Ovary (tissue), 3 donors: ENCODE results near the gene SNCAIP.

Source experiments
- EP300 ChIP-seq: sonication (generic); formaldehyde crosslinking; IDR thresholded peaks from one replicate; pipeline ENCODE4 v1.6.1; 2017; ENCODE audit warnings: antibody characterized with exemption
- POLR2A ChIP-seq: fragments of 450-650 bp; IDR thresholded peaks from one replicate; pipeline ENCODE4 v1.6.1; 2017; ENCODE audit warnings: antibody characterized with exemption, mild to moderate bottlenecking, moderate library complexity
- TF ChIP-seq, protein P1 (sequence below), 3 donors: fragments of 450-650 bp in 2 of 3; fragments of 200-600 bp in 1 of 3; IDR thresholded peaks; one replicate each; pipeline versions ENCODE4 v1.5.1 to v1.8.0; 2016 to 2022; ENCODE audit warnings: antibody characterized with exemption in 3 of 3, mild to moderate bottlenecking in 1 of 3
- donor health status: DM: no; HTN: no; CAD: no.

DNA sequence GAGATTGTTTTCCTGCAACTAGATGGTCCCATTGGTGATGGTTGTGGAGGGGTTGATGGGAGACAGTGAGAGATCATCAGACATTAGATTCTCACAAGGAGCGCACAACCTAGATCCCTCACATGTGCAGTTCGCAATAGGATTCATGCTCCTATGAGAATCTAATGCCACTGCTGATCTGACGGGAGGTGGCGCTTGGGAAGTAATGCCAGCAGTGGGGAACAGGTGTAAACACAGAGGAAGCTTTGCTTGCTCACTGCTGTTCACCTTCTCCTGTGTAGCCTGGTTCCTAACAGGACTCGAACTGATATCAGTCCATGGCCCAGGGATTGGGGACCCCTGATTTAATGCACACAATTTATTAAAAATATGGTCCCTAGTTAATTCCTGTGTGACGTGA lies 18.8 kb downstream of the SNCAIP start:
- TF ChIP-seq, protein P1, sequence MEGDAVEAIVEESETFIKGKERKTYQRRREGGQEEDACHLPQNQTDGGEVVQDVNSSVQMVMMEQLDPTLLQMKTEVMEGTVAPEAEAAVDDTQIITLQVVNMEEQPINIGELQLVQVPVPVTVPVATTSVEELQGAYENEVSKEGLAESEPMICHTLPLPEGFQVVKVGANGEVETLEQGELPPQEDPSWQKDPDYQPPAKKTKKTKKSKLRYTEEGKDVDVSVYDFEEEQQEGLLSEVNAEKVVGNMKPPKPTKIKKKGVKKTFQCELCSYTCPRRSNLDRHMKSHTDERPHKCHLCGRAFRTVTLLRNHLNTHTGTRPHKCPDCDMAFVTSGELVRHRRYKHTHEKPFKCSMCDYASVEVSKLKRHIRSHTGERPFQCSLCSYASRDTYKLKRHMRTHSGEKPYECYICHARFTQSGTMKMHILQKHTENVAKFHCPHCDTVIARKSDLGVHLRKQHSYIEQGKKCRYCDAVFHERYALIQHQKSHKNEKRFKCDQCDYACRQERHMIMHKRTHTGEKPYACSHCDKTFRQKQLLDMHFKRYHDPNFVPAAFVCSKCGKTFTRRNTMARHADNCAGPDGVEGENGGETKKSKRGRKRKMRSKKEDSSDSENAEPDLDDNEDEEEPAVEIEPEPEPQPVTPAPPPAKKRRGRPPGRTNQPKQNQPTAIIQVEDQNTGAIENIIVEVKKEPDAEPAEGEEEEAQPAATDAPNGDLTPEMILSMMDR (IDR thresholded peaks at IDR 0.05) = no peak
- no peak for TF ChIP-seq POLR2A
- TF ChIP-seq EP300 = no peak
